HG02884 (cell line): ENCODE data around the gene OR6S1.
A peak's percentile ranks its signal among the peaks of the same experiment; 100 is the strongest.
"Not testable (repeated sequence)": the region's sequence is repeated elsewhere in the genome, so short reads cannot be mapped to it uniquely, and the experiment has no call there.

Source experiments
- ATAC-seq: cut with Tn5 transposase; IDR thresholded peaks from one replicate; pipeline ENCODE4 v1.9.1; 2021; ENCODE audit warnings: mild to moderate bottlenecking, moderate library complexity; ENCODE audit not compliant: unreplicated experiment

Gene OR6S1

GRCh38 chr14:20671597-20672283, 30.2 kb upstream of the OR6S1 start:
- ATAC-seq: no peak

GRCh38 chr14:20668969-20669368, 27.5 kb upstream of the OR6S1 start:
- ATAC-seq: no peak

GRCh38 chr14:20667957-20668356, 26.5 kb upstream of the OR6S1 start:
- ATAC-seq: peak; percentile 68

GRCh38 chr14:20666400-20666961, 25.0 kb upstream of the OR6S1 start:
- ATAC-seq: not testable (repeated sequence)

- peak; percentile 62 for ATAC-seq
Observed at GRCh38 chr14:20662968-20663732, 21.7 kb upstream of the OR6S1 start.

GRCh38 chr14:20661197-20661596, 19.7 kb upstream of the OR6S1 start:
- ATAC-seq: no peak

- ATAC-seq: no peak
Observed at GRCh38 chr14:20659813-20660395, 18.4 kb upstream of the OR6S1 start.

- ATAC-seq: no peak
Observed at GRCh38 chr14:20659336-20659735, 17.8 kb upstream of the OR6S1 start.

GRCh38 chr14:20658246-20658645, 16.8 kb upstream of the OR6S1 start:
- ATAC-seq: no peak

- ATAC-seq: no peak
Observed at GRCh38 chr14:20657216-20658211, 16.0 kb upstream of the OR6S1 start.

GRCh38 chr14:20656274-20656673, 14.8 kb upstream of the OR6S1 start:
- no peak for ATAC-seq

GRCh38 chr14:20655851-20656250, 14.4 kb upstream of the OR6S1 start:
- no peak for ATAC-seq

GRCh38 chr14:20652996-20653975, 11.8 kb upstream of the OR6S1 start:
- ATAC-seq: no peak

GRCh38 chr14:20645481-20645880, 4.0 kb upstream of the OR6S1 start:
- no peak for ATAC-seq

GRCh38 chr14:20644520-20644919, 3.0 kb upstream of the OR6S1 start:
- no peak for ATAC-seq

GRCh38 chr14:20642755-20643154, 1.3 kb upstream of the OR6S1 start:
- ATAC-seq: not testable (repeated sequence)

GRCh38 chr14:20642182-20642581, 691 bp upstream of the OR6S1 start:
- no peak for ATAC-seq

GRCh38 chr14:20632831-20633691, 8.4 kb downstream of the OR6S1 start:
- peak; percentile 60 for ATAC-seq
